KG1 (cell line): Measurements from ENCODE around the gene GSTCD.
"Not testable (repeated sequence)": the region's sequence is repeated elsewhere in the genome, so short reads cannot be mapped to it uniquely, and the experiment has no call there.

Experiments
- DNase-seq: peaks from one replicate; lab custom pipeline; 2025; lab: John Stamatoyannopoulos, UW

Gene GSTCD

DNA sequence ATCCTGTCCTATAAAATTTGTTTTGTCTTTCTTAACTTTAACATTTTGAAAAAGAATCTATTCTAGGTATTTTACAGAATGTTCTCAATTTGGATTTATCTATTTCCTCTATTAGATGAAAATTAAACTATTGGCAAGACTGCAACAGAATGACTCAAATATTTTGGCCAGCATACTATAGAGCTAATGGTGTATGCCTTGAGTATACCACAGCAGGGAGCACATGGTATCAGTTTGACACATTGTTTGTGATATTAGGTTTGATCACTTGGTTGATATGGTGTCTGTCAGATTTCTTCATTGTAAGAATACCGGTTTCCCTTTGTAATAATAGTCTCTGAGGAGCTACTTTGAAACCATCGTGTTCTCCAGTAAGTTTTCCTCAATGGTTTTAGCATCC lies 98.9 kb downstream of the GSTCD start:
- DNase-seq, result no peak

DNA sequence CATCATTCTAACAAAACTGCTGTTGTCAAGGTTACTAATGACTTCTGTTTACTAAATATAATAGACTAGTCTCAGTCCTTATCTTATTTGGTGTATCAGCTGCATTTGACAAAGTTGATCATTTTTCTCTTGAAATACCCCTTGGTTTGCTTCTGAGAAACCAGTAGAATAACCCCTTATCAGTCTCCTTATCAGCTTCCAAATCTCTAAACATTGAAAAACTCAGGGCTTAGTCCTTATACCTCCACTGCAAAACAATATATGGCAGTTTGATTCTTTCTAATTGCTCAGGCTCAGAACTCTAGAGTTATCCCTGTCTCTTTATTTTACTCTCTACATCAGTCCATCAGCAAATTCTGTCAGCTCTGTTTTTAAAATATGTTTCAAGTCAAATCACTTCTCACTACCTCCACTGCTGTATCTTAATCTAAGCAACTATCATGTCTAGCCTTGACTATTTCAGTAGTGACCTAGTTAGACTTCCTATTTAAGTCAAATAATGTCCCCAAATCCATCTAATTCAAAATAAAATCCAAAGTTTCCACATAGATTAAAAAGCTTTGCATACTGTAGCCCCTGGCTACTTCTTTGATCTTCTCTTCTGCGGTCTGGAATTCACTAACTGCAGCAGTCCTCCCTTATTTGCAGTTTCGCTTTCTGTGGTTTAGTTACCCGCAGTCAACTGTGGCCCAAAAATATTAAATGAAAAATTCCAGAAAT lies 99.6 kb downstream of the GSTCD start:
- no peak for DNase-seq

DNA sequence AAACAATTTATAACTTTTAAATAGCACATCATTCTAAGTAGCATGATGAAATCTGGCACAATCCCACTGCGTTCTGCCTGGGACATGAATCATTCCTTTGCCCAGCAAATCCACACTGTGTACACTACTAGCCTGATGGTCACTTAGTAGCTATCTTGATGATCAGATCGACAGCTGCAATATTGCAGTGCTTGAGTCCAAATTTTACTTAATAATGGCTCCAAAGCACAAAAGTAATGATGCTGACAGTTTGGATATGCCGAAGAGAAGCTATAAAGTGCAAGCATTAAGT lies 100.1 kb downstream of the GSTCD start:
- DNase-seq, result no peak

DNA sequence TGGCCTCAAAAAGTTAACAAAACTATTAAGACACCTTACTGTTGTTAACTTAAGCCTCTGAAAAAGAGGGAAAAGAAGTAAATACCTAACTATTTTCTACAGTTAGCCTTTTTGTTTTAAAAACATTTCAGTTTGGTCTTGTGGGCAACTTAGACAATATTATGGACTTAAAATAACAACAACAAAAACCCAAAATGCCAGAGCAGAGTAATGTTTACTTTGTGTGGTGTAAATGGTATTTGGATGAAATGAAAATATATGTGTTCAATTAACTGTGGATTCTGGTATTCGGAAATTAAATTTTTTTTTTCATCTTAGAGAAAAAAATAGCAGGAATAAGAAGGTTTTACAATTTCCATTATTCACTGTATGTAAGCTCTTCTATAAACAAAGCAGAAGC lies 107.1 kb downstream of the GSTCD start:
- DNase-seq, result no peak

DNA sequence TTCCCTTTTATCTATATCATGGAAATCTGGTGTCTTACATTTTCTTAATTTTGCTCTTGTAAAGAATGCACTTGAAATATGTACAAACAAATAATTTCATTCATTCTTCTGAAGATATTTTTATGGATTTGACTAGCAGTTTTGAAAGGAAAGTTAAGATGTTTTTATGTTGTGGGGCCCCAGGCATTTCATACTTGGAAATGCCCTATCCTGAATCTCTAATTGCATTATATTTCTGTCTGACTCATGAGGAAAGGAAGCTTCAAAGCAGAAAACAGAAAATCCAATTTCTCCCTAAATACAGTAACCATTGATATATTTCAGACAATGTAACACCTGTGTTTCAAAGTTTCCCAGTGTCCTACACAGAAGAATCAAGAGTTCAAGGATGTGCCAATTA lies 113.5 kb downstream of the GSTCD start:
- no peak for DNase-seq

DNA sequence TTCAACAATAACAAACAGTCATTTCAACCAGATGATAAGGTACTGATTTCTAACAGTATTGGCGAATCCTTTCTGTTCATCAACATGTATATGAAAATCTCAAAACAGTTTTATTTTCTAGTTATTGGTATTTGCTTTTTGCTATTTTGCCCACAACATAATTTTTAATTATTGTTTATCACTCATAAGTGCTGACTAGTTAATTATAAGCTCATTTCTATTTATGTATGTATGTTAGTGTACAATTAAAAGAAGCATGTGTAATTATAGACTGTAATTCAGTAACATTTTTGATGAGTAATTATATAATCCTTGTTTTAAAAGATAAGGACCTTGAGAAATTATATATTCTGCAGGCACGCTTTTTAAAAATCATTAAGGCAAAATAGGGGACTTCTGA lies 119.5 kb downstream of the GSTCD start:
- no peak for DNase-seq

DNA sequence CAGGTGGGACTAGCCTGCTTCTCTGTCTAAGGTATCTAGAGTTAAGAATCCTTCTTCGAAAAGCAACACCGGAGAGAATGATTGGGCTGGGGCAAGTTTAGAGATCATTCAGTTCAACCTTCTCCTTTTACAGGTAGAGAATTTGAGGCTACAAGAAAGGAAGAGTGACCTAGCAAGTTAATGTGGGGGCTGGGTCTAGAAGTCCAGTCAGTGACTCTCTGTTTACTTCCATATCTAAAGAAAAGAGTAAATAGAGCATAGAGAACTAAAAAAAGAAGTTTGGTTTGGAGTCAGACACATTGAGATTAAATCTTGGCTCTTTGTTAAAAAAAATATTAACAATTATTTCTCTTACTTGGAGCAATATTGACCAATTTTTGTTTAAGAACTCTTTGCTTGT lies 122.6 kb downstream of the GSTCD start:
- DNase-seq, result no peak

DNA sequence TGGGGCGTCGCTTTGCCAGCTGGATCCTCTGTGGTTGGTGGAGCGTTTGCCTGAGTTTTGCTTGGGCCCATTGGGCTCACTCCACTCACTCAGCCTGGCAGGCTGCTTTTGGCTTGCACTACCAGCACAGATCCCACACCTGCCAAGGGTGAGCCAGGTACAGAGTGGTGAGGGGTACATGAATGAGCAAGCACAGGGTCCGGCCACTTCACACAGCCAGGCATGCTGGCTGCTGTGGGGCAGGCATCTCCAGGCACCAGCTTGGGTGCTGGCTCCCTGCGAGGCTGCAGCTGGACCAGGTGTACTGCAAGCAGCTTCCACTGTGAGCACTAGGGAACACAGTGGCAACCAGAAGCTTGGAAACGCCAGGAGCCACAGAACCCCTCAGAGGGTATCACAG lies 126.6 kb downstream of the GSTCD start:
- no peak for DNase-seq

DNA sequence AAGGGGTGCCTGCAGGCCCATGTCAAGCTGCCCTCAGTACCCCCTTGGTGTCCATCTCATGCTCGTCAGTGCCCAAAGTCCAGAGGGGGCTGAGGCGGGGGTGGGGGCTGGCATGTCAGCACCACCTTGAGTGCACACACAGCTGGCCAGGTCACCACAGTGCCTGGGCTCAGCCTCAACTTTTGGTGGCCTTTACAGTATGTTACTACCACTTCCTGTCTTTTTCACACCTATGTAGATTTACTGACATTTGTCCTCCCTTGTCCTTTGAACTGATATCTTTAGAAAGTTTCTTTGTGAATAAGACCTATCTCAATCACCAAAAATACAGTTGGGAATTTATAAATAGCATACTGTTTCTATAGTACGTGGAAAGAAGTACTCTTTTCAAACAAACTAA lies 128.0 kb downstream of the GSTCD start:
- DNase-seq, result no peak

DNA sequence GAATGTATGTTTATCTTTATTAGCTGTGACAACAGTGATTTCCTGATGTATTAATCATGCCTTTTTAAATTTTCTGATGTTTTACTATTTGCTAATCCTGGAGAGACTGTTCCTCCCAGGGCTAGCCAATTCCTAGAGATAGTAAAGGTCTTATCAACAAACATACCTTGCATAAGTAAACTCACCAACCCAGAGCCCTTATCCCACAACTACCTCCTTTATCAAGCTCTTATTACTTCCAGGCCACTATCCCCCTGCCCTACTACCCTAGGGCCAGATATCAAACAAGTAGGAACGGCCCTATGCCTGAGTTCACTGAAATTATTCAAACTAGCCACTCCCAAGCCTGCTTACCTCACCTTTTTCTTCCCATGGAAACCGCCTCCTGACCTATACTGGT lies 128.5 kb downstream of the GSTCD start:
- no peak for DNase-seq

DNA sequence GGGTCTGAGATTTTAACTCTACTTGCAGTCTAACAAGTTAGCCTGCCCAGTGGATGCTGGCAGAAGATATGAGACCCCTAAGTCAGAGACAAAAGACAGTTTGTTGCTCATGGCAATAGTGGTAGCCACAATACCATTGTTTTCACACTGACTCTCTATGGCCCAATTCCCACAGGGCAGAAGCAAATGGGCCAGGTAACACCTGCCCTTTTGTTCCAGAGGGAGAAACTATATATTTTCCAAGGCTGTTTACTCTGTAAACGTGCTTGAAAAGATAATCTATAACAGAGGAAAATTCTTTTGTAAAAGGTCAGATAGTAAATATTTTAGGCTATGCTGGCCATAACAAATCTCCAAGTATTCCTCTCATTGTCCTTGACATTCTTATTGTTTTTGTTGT lies 129.5 kb downstream of the GSTCD start:
- no peak for DNase-seq

DNA sequence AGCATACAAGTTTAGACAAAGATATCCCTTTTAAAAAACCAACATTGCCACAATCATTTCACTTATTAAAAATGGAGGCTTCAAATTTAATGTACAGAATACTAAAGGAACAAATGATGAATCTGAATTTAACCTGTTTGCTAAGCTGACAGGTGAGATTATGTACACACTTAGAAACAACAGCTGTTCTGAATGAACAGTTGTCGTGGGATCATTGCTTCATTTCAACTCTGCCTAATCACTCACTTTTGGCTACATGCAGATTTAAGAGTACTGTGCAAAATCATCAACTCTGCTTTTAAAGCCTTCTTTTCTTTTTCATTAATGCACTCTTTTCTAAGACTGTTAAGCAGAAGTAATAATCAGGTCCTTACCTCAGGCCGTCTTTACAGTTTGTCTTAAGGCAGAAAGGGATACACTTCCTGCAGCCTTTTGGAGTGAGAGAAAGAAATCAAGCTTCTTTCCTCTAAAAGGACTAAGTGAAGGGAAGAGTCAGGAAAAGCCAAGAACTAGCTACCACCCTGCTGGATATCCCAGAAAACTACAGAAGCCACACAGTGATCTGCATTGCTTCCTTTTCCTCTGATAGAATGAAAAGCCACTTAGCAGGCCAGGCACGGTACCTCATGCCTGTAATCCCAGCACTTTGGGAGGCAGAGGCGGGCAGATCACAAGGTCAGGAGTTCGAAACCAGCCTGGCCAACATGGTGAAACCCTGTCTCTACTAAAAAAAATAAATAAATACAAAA lies 132.0 kb downstream of the GSTCD start:
- DNase-seq, result no peak

DNA sequence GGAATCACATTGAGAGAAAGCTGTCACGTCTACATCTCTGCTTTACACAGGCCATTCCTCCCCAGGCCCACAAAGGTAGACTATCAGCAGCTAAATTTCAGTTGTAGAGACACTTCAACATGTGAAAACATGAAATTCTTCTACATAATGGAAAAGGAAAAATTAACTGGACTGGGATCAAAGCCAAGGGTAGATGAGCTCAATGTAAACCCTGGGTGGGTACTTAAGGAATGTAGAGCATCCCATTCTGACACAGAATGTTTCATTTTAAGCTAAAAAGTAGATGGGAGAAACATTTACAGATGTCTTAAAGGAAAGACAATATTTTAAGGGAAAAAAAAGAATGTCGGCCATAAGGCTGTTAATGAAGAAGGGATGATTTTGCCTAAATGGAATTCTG lies 135.4 kb downstream of the GSTCD start:
- DNase-seq, result no peak

DNA sequence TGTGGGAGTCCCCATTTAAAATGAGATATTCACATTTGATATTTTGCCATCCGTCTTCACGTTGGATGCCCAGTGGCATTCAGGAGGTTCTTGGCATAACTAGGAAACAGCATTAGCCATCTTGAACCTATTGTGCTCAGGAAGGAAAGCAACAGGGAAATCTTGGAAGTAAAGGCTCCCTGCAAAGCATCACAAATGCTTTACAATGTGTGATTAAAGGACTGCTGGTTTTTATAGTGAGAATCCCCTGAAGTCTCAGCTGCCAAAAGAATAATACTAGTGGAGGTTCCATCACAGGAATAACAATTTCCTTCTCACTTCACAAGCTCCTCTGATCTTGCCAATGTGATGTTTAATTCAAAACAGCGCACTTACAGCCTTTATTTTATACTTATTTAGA lies 137.0 kb downstream of the GSTCD start:
- DNase-seq, result no peak

DNA sequence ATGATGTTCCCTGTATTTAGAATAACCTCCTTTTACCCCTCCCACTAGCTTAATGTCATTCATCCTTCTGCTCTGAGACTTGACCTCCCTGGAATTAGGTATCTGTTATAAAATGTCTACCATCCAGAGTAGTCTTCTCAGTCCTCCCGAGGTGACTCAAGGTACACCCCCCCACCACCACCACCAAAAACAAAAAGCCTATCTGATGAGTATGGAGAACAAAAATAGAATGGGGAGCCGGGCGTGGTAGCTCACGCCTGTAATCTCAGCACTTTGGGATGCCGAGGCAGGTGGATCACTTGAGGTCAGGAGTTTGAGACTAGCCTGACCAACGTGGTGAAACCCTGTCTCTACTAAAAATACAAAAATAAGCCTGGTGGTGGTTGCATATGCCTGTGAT lies 139.8 kb downstream of the GSTCD start:
- DNase-seq, result not testable (repeated sequence)

DNA sequence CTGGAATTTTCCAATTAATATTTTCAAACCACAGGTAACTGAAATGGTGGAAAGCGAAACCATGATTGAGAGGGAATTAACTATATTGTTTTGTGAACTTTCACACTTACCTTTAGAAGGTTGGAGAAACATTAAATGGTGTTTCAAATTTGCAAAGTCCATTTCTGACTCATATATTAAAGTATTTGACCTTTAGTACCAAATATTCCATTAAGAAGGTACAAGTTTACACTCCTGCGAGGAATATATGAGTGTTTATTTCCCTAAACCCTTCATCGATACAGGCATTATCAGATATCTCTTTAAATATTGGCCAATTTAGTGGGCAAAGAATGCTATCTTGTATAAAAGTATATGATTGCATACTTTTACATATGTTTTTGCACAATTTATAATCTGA lies 142.6 kb downstream of the GSTCD start:
- no peak for DNase-seq

DNA sequence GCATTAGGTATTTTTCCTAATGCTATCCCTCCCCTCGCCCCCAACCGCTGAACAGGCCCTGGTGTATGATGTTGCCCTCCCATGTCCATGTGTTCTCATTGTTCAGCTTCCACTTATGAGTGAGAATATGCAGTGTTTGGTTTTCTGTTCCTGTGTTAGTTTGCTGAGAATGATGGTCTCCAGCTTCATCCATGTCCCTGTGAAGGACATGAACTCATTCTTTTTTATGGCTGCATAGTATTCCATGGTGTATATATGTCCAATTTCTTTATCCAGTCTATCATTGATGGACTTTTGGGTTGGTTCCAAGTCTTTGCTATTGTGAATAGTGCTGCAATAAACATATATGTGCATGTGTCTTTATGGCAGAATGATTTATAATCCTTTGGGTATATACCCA lies 143.6 kb downstream of the GSTCD start:
- DNase-seq, result not testable (repeated sequence)

DNA sequence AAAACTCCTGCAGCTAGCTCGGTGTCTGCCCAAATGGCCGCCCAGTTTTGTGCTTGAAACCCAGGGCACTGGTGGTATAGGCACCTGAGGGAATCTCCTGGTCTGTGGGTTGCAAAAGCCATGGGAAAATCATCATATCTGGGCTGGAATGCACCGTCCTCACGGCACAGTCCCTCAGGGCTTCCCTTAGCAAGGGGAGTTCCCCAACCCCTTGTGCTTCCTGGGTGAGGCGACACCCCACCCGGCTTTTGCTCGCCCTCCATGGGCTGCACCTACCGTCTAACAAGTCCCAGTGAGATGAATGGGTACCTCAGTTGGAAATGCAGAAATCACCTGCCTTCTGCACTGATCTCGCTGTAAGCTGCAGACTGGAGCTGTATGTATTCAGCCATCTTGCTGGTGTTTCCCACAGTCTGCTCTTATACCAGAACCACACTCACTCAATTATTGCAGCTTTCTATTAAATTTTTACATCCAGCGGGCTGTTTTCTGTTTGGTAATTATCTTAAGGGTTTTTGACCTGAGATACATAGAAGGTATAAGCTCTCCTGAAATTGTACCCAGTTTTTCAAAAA lies 150.0 kb downstream of the GSTCD start:
- DNase-seq, result no peak

DNA sequence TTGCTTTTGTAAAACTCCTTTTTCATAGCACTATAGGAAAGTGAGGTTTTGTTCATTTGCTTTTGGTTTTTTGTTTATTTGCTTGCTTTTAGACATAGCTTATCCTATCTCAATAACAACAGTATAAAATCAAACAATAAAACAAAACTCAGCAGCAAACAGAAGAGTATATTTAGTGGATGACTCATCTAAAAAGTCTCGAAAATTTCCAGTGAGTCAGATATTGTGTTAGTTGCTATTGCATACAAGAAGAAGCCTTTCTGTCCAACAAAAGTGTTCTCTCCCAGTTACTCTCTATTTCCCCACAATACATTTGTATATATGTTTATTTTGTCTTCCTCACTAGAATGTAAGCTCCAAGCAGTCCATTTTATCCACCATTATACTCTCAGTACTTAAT lies 150.6 kb downstream of the GSTCD start:
- no peak for DNase-seq

DNA sequence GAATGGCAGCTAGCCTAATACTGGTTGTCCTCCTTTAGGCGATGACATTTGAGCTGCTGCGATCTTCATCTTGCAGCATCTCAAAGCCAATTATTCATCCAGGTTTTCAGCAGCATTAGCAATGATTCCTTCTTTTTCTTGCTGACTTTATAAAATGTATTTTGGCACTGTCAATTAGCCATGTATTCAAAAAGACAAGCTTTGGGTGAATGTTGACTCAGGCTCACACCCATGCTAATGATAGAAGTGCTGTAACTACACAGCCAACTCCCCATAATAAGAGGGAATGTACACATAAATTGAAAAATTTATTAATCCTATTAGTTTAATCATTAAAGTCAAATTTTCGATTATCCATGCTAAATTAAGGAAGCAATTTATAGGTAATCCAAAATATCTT lies 162.4 kb downstream of the GSTCD start:
- no peak for DNase-seq

DNA sequence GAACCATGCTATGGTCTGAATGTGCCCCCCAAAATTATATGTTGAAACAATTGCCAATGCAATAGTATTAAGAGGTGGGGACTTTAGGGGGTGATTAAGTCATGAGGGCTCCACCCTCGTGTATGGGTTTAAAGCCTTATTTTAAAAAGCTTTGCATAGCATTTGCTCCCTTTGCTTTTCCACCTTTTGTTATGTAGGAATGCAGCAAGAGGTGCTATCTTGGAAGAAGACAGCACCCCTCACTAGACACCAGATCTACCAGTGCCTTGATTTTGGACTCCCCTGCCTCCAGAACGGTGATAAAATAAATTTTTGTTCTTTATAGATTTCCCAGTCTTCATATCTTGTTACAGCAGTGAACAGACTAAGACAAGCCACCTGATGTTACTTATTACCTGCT lies 163.4 kb downstream of the GSTCD start:
- no peak for DNase-seq

DNA sequence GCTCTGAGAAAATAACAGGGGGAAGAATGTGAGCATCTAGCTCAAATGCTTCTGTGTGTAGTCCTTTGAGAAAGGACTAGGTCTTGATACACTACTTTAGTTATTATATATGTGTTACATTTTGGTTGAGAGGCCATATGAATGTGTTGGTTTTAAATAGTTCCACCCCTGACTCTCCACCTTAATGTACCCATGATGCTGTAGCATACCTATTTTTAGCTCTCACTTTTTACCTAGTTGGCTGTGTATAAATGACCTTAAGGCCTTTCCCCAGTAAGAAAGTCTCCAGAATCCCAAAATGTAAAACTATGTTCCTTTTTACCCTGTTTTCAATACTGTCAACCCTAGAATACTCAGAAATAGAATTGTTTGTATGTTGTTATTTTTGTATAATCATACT lies 166.6 kb downstream of the GSTCD start:
- DNase-seq, result no peak

DNA sequence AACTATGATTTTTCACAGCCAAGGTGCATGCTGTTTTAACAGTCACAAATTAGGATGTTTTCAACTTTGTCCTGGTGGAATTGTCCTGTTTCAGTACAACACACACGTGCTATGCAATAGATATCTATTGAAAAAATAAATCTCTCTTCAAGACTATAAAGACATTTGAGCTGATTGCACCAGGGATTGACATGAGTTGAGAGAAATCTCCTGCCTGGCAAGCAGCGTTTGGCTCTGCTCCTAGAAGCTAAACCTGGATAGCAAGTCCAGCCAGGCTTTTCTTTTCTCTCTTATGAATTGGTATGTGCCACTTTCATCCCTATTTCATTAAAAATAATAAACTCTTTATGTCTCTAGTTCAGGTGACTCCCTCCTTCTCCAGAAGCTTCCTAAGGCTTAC lies 170.1 kb downstream of the GSTCD start:
- DNase-seq, result no peak

DNA sequence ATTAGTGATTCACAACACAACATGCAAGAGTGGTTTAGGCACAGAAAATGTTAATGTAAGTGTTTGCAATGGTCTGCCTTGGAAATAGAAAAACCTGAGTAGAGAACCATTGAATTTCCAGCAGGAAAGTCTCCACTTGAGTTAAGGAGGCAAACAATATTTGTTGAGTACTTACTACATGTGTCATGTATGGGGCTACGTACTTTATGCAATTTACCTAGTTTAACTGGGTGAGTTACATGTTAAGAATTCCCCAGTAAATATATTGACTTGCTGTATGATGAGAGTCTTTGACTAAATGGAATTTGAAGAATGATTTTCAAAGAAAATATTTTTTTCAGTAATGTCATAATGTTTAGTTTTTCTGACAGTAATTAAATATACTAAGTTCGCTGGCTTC lies 178.9 kb downstream of the GSTCD start:
- DNase-seq, result no peak
